Activated gamma-delta T cell treated with Interleukin-2 at 50 U/mL for 16 hours (primary cell): ENCODE results near the gene CCL4L2.
"Not testable (repeated sequence)": the region's sequence is repeated elsewhere in the genome, so short reads cannot be mapped to it uniquely, and the experiment has no call there.

Experiments used
- DNase-seq: peaks from one replicate; pipeline ENCODE4 v3.0.0-alpha.2; 2020

Gene CCL4L2

DNA sequence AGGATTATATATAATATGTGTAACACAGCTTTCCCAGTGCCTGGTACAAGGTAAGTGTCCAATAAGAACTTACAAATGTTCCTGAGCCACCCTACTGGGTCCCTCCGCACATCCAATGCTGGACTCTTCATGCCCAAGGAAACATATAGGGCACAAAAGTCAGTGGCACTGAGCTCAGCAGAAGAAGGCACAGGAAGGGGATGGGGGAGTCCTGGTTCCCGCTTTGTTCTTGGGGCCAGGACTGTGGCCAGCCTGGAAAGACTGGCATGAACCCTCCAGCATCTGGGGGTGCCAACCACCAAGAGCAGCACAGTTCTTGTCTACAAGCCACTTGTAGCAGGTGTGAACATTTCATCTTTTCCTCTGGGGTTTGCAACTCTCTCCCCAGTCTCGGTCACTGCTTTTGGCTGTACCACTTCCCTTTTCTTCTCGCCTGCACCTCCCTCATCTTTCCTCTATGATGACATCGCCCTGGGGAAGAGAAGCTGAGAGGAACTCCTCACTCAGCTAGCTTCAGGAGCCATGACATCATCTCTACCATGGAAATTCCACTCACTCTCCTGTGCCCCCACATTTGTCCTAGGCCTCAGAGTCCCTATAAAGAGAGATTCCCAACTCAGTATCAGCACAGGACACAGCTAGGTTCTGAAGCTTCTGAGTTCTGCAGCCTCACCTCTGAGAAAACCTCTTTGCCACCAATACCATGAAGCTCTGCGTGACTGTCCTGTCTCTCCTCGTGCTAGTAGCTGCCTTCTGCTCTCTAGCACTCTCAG, at the start of gene CCL4L2:
Gene CCL4L2 (plus strand): TSS at position 625 of the 773 bp plus-strand sequence.
- not testable (repeated sequence) for DNase-seq

DNA sequence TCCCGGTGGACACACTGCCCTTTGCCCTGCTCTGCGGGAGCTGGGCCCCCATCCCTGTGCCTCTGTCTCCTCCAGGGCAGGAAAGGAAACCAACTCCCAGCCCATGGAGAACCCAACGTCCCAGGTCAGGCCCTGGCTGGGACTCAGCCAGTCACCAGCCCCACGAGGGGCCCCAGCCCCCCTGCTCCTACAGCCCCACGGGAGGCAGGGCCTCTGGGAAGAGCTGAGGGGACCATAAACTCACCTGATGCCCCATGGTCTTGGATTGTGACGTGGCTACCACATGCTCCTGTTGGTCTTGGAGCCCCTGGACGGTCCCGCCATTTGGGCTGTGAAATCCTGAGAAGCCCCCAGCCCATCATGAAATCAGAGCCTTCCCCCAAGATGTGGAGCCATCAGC, 42.0 kb upstream of the CCL4L2 start:
- DNase-seq = not testable (repeated sequence)

DNA sequence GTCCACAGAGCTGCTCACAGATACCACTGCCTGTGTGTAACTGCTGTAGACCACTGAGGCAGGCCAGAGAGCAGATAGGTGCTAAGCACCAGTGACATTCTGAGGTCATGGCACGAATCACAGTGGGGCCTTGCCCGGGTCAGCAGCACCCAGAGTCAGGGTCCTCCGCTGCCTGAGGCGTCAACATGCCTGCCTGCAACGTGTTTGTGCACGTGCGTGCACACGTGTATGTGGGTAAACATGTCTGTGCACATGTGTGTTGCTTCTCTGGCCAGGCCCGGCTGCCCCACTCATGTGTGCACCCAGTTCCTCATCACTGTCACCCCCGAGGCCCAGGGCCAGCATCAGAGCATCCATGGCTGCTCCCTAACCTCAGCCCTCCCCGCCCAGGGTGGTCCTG, 34.3 kb upstream of the CCL4L2 start, which contains the start of gene TBC1D3B:
Gene TBC1D3B (minus strand): TSS at position 101 of the 400 bp plus-strand sequence. CDS start 1,586 bp downstream, outside the sequence.
- not testable (repeated sequence) for DNase-seq

DNA sequence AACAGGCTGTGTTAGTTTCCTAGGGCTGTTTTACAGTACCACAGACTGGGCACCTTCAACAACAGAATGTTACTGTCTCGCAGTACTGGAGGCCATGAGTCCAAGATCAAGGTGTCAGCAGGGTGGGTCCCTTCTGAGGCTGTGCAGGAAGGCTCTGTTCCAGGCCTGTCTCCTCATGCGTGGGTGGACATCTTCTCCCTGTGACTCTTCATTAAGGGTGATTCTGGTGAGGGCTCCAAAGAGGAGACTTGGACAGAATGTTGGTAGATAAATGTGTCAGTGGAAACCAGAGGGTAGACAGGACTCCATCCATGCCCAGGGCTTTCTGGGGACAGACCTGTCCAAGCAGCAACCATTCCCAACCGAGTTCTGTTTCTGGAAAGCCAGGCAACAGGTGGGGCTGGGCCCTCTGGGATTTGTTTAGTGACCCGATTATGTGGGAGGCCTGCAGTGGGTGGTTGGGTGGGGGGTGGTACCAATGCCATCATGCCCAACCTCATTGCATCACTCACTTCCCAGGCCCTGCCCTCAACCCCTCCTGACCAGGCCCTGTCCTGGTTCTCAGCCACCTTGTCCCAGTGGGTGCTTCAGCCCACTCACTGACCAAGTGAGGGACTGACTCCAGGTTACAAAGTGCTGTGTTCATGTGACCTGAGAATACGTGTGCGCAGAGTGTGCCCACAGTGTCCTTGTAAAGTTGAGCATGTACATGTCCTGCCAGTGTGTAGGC, 29.3 kb upstream of the CCL4L2 start:
- DNase-seq = not testable (repeated sequence)

DNA sequence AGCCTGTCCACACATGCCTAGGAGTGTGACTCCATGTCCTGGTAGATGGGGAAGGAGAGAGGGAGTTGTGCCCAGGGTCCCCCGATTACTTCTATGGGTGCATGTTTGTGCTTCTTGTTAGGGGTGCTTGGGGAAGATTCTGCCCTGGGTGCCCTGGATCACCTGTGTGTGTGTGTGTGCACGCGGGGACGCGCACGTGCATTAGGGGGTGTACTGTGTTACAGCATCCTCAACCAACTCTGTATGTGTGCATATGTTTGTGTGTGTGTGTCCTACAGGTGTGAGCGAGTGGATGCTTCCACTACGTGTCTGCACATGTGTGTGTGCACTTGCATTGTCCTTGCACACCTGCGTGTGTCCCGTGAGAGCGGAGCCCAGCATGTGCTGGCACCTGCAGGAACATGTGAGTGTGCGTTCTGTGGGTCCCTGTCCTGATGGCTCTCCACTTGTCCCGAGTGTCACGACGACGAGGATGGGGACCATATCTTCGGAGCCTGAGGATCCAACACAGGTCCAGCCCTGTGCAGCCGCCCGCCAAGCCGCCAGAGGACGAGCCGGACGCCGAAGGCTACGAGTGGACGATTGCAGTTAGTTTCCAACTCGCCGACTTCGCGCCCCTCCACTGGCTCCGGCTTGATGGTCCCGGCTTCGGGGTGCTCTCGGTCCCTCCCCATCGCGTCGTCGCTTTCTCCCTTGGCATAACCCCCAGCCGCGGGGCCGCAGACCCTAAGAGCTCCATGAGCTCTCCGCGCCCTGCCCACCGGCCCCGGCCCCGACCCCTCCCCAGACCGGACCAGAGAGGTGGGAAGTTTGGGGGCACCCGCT, 28.5 kb upstream of the CCL4L2 start:
- no peak for DNase-seq

DNA sequence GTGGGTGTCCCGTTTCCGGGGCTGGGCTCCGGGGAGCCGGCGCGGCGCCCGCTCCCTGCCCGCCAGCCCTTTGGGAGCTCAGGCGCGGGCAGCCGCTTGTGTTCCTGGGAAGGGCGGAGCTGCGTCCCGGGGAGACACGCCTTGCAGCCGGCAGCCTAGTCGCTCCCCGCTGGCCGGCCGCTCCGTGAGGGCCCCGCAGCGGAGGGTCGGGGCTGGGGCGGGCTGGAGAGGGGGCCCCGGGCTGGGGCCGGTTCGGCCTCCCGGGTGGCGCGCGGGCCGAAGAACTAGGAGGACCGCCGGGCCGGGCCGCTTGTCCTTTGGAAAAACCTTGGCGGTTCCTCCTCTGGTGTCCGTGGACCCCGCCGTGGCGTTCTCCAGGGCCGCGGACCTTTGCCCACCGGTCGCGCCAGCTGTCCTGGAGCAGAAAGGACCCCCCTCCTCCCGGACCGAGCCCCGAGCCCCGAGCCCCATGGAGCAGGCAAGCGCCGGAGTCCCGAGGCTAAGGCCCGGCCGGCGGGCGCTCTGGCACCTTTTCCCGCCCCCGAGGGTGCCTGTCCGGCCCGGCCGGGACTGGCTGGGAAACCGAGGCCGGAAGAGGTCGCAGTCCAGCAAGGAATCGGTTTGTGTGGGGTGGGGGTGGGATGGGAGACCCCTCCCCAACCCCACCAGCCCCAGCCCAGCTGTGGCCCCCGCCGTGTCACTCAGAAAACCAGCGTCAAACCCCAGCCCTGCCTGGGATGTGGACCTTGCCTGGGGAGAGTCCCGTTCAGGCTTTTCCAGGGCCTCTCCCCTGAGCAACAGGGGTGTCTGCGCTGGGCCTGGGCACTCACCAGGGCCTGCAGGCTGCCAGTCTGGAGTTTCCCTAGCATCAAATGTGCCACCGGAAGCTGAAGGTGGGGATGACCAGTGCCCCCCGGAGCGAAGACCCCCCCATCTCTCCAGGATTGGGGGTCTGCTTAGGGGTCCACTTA, 27.6 kb upstream of the CCL4L2 start:
- no peak for DNase-seq

DNA sequence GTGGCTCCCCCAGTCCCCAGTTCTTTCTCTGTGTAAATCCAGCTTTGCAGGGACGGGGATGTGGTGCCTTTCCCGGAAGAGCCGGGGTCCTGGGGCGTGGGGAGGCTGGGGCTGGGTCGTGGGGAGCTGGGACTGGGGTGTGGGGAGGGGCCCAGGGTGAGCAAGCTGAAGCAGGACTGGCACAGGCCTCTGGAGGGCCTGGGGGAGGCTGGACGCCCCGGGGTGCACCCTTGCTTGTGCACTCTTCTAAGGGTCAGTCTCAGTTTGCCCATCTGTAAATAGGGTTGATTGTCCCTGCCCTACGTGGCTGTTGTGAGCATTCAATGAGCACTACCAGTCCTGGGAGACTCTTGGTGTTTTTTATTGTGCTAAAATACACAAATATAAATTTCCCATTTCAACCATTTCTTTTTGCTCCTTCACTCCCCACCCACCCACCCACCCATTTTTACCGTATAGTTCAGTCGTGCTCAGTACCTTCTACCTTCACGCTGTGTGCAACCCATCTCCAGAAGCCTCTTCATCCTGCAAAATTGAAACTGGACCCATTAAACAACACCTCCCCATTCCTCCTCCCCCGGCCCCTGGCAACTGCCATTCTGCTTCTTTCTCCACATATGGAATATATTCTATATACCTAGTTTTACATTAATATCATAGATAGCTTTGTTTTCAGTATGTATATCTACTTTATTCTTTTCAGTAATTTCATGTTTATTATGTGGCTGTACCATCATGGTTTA, 26.7 kb upstream of the CCL4L2 start:
- no peak for DNase-seq

DNA sequence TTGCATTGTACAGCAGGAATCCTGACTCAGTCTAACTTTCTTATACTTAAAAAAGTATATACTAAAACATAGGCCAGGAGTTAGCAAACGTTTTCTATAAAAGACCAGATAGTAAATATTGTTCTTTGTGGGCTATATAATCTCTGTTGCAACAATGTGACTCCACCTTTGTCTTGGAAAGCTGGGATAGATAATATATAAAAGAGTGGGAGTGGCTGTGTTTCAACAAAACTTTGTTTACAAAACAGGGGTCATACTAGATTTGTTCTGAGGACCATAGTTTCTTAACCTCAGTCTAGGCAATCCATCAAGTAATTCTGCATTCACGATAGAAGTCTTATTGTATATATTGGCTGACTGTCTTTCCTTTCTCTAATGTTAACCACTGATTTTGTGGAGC, 25.4 kb upstream of the CCL4L2 start:
- DNase-seq = no peak

DNA sequence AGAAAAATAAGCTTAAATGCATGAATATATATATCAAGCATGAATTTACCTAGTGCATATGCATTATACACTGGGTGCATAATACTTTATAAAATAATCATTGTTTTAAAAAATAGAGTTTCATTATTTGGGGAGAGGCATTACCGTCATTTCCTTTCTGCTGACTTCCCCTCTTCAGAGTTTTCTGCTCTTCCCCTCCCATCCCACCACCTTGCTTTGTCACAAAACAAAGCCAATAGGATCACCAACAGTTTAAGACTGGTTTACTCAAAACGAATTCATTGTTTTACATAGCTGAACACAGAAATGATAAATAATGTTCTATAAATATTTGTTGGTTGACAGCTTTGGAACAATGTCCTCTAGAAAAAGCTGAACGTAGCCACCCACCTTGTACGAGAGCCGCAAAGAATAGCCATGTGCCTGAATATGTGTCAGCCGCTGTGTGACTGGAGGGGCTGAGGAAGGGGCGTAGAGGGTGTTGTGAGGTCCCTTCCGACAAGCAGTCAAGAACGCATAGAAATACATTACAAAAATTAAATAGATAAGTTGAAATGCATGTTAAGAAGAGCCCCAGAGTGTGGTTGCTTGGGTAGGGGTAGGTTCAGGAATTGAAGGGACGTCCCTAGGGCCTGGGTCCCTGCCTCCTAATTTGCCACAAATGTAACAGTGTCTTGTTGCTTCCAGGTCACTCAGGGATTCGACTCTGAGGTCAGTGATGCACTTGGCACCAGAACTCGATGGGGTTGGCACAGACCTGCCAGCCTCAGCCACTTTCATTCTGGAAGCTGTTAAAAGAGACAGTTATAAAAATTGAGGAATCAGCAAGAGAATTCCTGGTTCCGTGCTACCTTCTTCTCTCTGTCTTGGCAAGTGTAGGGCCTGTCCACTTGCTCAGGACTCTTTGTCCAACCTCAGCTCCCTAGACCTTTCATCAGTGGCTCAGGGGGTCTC, 23.8 kb upstream of the CCL4L2 start:
- DNase-seq = not testable (repeated sequence)

DNA sequence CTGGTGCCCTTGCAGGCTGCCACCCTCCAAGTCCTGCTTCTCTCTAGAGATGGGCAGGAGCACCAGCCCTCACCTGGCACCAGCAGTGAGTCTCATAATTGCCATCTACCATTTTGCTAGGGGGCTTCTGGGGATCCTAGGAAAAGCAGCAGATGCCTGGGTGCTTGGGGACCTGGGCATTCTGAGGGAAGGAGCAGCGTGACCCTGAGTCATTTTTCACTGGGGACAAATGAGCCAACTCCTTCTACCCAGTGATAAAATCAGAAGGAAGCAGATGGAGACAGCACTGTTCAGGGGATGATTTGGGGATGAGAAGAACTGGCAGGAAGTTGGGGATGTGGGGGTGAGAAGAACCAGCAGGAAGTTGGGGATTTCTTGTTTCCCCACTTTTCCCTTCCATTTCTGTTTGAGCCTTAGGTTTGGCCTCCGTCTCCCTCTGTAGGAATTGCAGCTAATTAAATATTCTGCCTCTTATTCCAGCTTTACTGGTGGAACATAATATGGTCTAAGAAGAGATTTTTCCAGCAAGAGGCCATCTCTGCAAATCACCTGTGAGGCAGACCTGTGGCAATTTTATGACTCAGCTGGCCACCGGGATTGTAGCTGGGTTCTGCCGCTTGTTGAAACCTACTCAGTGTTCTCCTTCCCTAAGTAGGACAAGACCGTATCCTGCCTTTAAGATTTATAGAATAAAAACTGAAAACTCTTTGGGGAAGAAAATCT, 22.8 kb upstream of the CCL4L2 start:
- DNase-seq = not testable (repeated sequence)

DNA sequence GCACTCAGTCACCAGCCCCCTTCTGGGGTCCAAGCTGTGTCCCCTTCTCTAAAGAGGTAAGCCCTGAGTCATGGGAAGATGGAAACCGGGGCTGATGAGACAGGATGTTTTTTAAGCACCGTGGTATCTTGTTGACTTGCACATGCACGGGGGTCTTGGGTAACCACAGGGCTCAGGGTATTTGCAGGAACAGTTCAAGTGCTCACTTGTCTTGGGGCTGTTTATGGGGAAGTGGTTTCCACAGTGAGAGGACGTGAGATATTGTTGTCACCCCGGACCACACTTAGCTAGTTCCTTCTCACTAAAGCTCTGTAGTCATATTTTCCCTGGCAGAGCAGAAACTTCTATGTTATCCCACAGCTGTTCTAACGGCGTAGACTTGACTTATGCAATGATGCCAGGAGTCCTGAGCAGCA, 22.0 kb upstream of the CCL4L2 start:
- peak; percentile 71 for DNase-seq

DNA sequence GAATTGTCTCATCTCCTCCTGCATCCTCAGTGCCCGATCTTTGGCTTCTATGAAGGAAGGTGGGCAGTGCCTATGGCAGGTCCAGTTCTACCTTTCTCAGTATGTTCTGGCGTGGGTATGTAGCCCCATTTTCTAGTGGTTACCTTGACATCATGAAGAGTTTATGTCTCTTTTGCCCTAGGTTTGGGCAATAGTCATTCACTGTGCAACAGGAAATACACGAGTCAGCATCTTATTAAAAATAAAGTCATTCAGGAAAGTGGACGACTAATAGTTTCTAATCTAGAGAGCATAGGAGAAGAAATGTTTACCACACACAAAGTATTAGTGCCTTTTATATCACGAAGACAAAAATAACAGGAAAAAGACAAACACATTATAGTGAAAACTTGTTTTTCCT, 20.9 kb upstream of the CCL4L2 start:
- not testable (repeated sequence) for DNase-seq

DNA sequence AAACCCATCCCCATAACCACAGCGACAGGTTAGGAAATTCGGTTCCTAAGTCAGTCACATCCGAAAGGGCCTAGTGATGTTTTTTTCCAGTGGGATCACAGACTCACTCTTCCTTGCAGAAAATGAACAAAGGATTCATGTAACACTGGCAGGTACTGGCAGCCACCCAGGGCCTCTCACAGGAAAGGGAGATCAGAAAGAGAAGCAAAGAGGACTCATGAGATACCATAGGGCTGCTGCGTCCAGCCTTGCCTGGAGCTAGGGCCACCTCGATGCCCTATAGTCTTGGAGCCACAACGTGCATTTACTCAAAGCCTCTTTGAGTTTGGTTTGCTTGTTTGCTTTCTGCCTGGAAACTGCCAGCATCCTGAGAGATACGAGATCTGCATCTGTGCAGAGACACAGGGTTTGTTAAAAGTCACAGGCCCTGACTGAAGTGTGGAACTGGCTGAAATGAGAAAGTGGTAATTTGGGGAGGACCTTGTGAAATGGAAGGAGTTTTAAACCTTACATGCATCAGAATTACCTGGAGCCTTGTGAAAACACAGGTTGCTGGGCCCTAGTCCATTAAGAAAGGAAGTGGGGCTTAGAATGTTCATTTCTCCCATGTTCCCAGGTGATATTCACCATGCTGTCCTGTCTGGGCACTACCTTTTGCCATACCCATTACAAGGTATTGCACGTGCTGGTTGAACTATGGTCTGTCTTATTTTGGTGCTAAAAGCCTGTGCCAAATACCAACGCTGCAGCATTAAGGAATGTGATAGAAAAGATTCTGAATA, 20.1 kb upstream of the CCL4L2 start:
- DNase-seq = not testable (repeated sequence)

DNA sequence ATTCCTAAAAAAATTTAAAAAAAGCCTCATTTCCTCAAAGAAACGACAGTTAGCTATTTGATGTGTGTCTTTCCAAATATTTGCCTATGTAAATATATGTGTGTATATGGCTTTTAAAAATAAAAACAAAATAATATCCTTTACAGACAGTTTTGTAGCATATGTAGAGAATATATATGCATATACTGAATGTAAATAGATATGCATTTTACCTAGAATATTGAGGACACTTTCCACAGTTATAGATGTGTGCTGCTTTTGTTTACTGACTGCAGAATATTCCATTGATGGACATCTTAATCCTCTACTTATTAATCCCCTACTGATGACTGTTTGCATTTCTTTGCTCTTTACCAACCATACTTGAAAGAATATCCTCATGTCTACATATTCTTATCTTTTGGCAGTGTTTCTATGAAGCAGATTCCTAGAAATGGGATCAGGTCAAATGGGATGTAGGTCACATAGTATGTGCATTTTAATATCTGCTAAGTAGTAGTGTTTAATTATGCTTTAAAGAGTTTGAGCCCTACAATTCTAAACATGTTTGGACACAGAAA, 17.6 kb upstream of the CCL4L2 start:
- DNase-seq = no peak

DNA sequence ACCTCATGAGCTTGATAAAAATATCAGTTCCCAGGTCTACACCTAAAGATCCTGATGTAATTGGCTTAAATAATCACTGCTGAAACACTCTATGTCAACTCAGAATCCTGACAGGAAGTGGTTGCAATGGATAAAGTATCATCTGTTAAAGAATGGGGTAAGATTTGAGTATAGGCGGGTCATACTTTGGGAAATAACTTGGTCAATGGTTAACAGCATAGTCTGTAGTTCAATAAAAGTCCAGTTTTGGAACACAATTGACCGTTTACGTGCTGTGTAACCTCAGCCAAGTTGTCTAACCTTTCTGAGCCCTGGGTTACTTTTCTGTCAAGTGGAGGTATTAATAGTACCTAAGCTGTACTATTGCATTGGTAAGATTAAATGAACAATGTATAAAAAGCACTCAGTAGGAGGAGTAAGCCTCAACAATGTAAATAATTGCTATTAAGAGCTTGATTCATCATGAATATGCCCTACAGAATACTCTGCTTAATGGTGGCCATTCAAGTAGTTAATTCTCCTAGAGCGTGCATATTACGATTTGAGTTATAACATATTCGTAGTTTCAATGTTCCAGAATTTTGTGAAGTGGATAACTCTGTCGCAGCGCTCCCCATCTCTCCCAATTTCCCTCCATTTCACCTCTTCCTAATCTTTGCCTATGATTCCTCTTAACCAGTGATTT, 16.6 kb upstream of the CCL4L2 start:
- DNase-seq = not testable (repeated sequence)

DNA sequence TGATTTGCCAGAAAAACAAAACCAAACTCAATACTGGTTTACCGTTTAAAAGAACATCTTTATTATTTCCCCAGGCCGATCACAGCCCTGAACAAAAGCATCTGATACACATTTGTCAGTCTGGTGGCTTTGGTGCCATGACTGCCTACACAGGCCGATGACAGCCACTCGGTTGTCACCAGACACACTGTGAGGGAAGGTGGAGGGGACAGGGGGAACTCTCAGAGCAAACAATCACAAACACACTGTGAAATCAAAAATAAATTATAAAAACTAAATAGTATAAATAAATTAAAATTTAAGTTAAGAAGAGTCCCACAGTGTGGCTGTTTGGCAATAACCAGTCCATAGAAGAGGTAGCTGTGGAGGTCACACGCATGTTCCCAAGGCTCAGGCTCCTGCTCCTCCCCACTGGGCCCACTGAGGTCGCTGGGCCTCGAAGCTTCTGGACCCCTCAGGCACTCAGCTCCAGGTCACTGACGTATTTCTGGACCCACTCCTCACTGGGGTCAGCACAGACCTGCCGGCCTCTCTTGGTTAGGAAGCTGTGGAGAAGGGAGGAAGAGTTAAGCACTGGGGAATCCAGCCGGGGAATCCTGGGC, 15.9 kb upstream of the CCL4L2 start:
- not testable (repeated sequence) for DNase-seq
